H9 (cell line): Measurements from ENCODE around the gene PPP2R2B. TPM values are rescaled to one million over a fixed set of nuclear protein-coding genes. Genes with fewer than 3 reads are reported as not detected.

Experiments used
- DNase-seq: peaks from one replicate; pipeline ENCODE4 v3.0.0-alpha.2; 2017
- H2AFZ ChIP-seq: one replicate; pipeline ENCODE4 v1.6.1; 2013; ENCODE audit warnings: mild to moderate bottlenecking, low read length, control low read depth, moderate library complexity
- H2AK5ac ChIP-seq: 2 replicates; pipeline ENCODE4 v1.6.1; 2013; ENCODE audit warnings: low read length, control low read depth, mixed read lengths; ENCODE audit not compliant: insufficient read length
- H2BK120ac ChIP-seq: one replicate; pipeline ENCODE4 v1.6.1; 2013; ENCODE audit warnings: low read depth, mild to moderate bottlenecking, low read length, control low read depth, inconsistent platforms; ENCODE audit not compliant: poor library complexity, severe bottlenecking
- H2BK12ac ChIP-seq: 2 replicates; pipeline ENCODE4 v1.6.1; 2013; ENCODE audit warnings: low read length, control low read depth, mixed read lengths, low read depth; ENCODE audit not compliant: insufficient read length
- H2BK15ac ChIP-seq: 2 replicates; pipeline ENCODE4 v1.6.1; 2013; ENCODE audit warnings: low read depth, low read length, control low read depth
- H2BK20ac ChIP-seq: one replicate; pipeline ENCODE4 v1.6.1; 2013; ENCODE audit warnings: low read depth, mild to moderate bottlenecking, low read length, control low read depth, inconsistent platforms; ENCODE audit not compliant: poor library complexity, severe bottlenecking
- H2BK5ac ChIP-seq: 2 replicates; pipeline ENCODE4 v1.6.1; 2013; ENCODE audit warnings: low read length, control low read depth, mixed read lengths; ENCODE audit not compliant: insufficient read length
- H3K14ac ChIP-seq: 2 replicates; pipeline ENCODE4 v1.6.1; 2013; ENCODE audit warnings: low read length, control low read depth; ENCODE audit not compliant: insufficient read depth
- H3K18ac ChIP-seq: 2 replicates; pipeline ENCODE4 v1.6.1; 2013; ENCODE audit warnings: low read depth, mild to moderate bottlenecking, mixed read lengths, low read length, control low read depth; ENCODE audit not compliant: insufficient read length
- H3K23ac ChIP-seq: 2 replicates; pipeline ENCODE4 v1.6.1; 2013; ENCODE audit warnings: low read length, control low read depth, mixed read lengths, low read depth; ENCODE audit not compliant: insufficient read length
- H3K23me2 ChIP-seq: 2 replicates; pipeline ENCODE4 v1.6.1; 2013; ENCODE audit warnings: low read depth, mild to moderate bottlenecking, mixed read lengths, low read length, control low read depth; ENCODE audit not compliant: insufficient read length, poor library complexity, severe bottlenecking
- H3K27ac ChIP-seq: 2 replicates; pipeline ENCODE4 v1.5.1; 2013; ENCODE audit warnings: low read length, control low read depth, mixed read lengths, low read depth; ENCODE audit not compliant: insufficient read length
- H3K27me3 ChIP-seq: 2 replicates; pipeline ENCODE4 v1.6.1; 2013; ENCODE audit warnings: low read length, control low read depth, inconsistent platforms; ENCODE audit not compliant: insufficient read depth
- H3K4ac ChIP-seq: 2 replicates; pipeline ENCODE4 v1.6.1; 2013; ENCODE audit warnings: low read depth, mild to moderate bottlenecking, control low read depth, inconsistent platforms, low read length, moderate library complexity
- H3K4me1 ChIP-seq: 2 replicates; pipeline ENCODE4 v1.6.1; 2013; ENCODE audit warnings: low read length, control low read depth, inconsistent platforms; ENCODE audit not compliant: insufficient read depth
- H3K4me2 ChIP-seq: 2 replicates; pipeline ENCODE4 v1.6.1; 2013; ENCODE audit warnings: low read length, control low read depth, mixed read lengths; ENCODE audit not compliant: insufficient read length, insufficient read depth
- H3K56ac ChIP-seq: 2 replicates; pipeline ENCODE4 v1.6.1; 2013; ENCODE audit warnings: low read depth, mild to moderate bottlenecking, mixed read lengths, low read length, control low read depth; ENCODE audit not compliant: insufficient read length
- H3K79me1 ChIP-seq: 2 replicates; pipeline ENCODE4 v1.6.1; 2013; ENCODE audit warnings: low read depth, mild to moderate bottlenecking, moderate library complexity, low read length, control low read depth, inconsistent platforms; ENCODE audit not compliant: insufficient read depth, poor library complexity, severe bottlenecking
- H3K79me2 ChIP-seq: 2 replicates; pipeline ENCODE4 v1.6.1; 2013; ENCODE audit warnings: low read length, control low read depth, inconsistent platforms; ENCODE audit not compliant: insufficient read depth
- H3K9ac ChIP-seq: 2 replicates; pipeline ENCODE4 v1.6.1; 2013; ENCODE audit warnings: low read length, control low read depth, mixed read lengths; ENCODE audit not compliant: insufficient read length; ENCODE audit errors: extremely low read depth
- H3K9me3 ChIP-seq: one replicate; pipeline ENCODE4 v1.6.1; 2013; ENCODE audit warnings: low read depth, low read length, inconsistent platforms; ENCODE audit not compliant: control insufficient read depth
- H3T11ph ChIP-seq: one replicate; pipeline ENCODE4 v1.6.1; 2013; ENCODE audit warnings: mild to moderate bottlenecking, low read length, control low read depth, inconsistent platforms
- H4K20me1 ChIP-seq: one replicate; pipeline ENCODE4 v1.6.1; 2013; ENCODE audit not compliant: control insufficient read depth, insufficient read length, insufficient read depth
- H4K5ac ChIP-seq: 2 replicates; pipeline ENCODE4 v1.6.1; 2013; ENCODE audit warnings: low read depth, mild to moderate bottlenecking, mixed read lengths, low read length, control low read depth; ENCODE audit not compliant: insufficient read length
- H4K8ac ChIP-seq: replicated peaks from 2 replicates; pipeline ENCODE4 v1.6.1; 2013; ENCODE audit warnings: low read length, control low read depth, mixed read lengths, low read depth; ENCODE audit not compliant: insufficient read length
- H4K91ac ChIP-seq: 2 replicates; pipeline ENCODE4 v1.6.1; 2013; ENCODE audit warnings: low read depth, mild to moderate bottlenecking, moderate library complexity, mixed read lengths, low read length, control low read depth; ENCODE audit not compliant: insufficient read length
- H3K27ac Mint-ChIP-seq, 3 experiments: 2 replicates in 2 of 3; 3 replicates in 1 of 3; pipeline ENCODE4 v1.8.0; 2020 to 2021; ENCODE audit warnings: mixed read lengths in 3 of 3, mild to moderate bottlenecking in 1 of 3, moderate library complexity in 1 of 3
- H3K27me3 Mint-ChIP-seq: 2 replicates; pipeline ENCODE4 v1.8.0; 2021; ENCODE audit warnings: low read depth, mild to moderate bottlenecking, moderate library complexity, mixed read lengths
- H3K36me3 Mint-ChIP-seq, 3 experiments: 2 replicates in 2 of 3; 3 replicates in 1 of 3; pipeline ENCODE4 v1.8.0; 2020 to 2021; ENCODE audit warnings: low read depth in 3 of 3, mixed read lengths in 3 of 3; ENCODE audit not compliant: insufficient read depth in 1 of 3
- H3K4me1 Mint-ChIP-seq, 2 experiments: 2 replicates each; pipeline ENCODE4 v1.8.0; 2020; ENCODE audit warnings: mixed read lengths in 2 of 2
- H3K4me3 Mint-ChIP-seq, 2 experiments: 2 replicates in 1 of 2; 3 replicates in 1 of 2; pipeline ENCODE4 v1.8.0; 2020 to 2021; ENCODE audit warnings: mild to moderate bottlenecking in 2 of 2, mixed read lengths in 2 of 2, moderate library complexity in 1 of 2
- H3K9me3 Mint-ChIP-seq, 2 experiments: 2 replicates in 1 of 2; 3 replicates in 1 of 2; pipeline ENCODE4 v1.8.0; 2020; ENCODE audit warnings: mild to moderate bottlenecking in 2 of 2, mixed read lengths in 2 of 2, moderate library complexity in 1 of 2
- CTCF ChIP-seq: fragments of 200-600 bp; sonication (generic); conservative IDR thresholded peaks from 3 replicates; pipeline ENCODE4 v1.8.0; 2021; ENCODE audit warnings: antibody characterized with exemption, mild to moderate bottlenecking
- WGBS: extraction: QIAGEN DNeasy Blood & Tissue Kit; methylation state at CpG from one replicate; pipeline ENCODE4 v1.1.7; 2013; ENCODE audit warnings: missing lambda C conversion rate, low lambda C conversion rate, mixed read lengths; ENCODE audit not compliant: insufficient read length; ENCODE audit errors: extremely low coverage; 5-methylcytosine and 5-hydroxymethylcytosine counted together
- total RNA-seq: library from RNA; stranded (reverse); gene quantifications from 2 replicates; pipeline ENCODE4 v1.2.1, GENCODE V29; 2021

Gene PPP2R2B
- total RNA-seq, 1 experiment from 2014 or later = 14.3 TPM

- H3K56ac ChIP-seq = no peak overlapping the region
- H3K4me1 Mint-ChIP-seq = peaks cover 16 to 21% of the 10 kb centered on the region in 2 experiments
- no peak overlapping the region for H3K23ac ChIP-seq
- H3K27me3 ChIP-seq = no peaks in the 10 kb centered on the region
- no peak overlapping the region for H2AK5ac ChIP-seq
- H4K20me1 ChIP-seq = no peaks in the 10 kb centered on the region
- H2BK15ac ChIP-seq = no peak overlapping the region
- no peak overlapping the region for H2AFZ ChIP-seq
- no peak overlapping the region for H4K5ac ChIP-seq
- no peaks in the 10 kb centered on the region for H3K23me2 ChIP-seq
- H3T11ph ChIP-seq = no peak overlapping the region
- H3K18ac ChIP-seq = no peak overlapping the region
- H3K14ac ChIP-seq = no peak overlapping the region
- H3K4me2 ChIP-seq = no peak overlapping the region
- H3K79me2 ChIP-seq = no peaks in the 10 kb centered on the region
- no peak for DNase-seq
- no peak overlapping the region for H2BK5ac ChIP-seq
- no peak overlapping the region for H3K9ac ChIP-seq
- peaks cover 3% of the 10 kb centered on the region; the same call in 1 of the 2 replicates for H3K4me1 ChIP-seq
- H3K79me1 ChIP-seq = no peaks in the 10 kb centered on the region
- no CpG with 5 or more reads among the region's 7 CpGs for WGBS
- no peak overlapping the region for H4K91ac ChIP-seq
- H3K36me3 Mint-ChIP-seq = peaks cover 0 to 7% (median 7%) of the 10 kb centered on the region in 3 experiments; a peak in 5 of 7 replicates
- no peak overlapping the region for H3K27ac ChIP-seq
- H2BK12ac ChIP-seq = no peak overlapping the region
- no peak overlapping the region for H3K4ac ChIP-seq
- no peak overlapping the region for H4K8ac ChIP-seq
- H3K27me3 Mint-ChIP-seq = no peaks in the 10 kb centered on the region
- H3K9me3 Mint-ChIP-seq = no peaks in the 10 kb centered on the region
- H2BK120ac ChIP-seq = no peak overlapping the region
- TF ChIP-seq CTCF = no peak
- no peaks in the 10 kb centered on the region for H3K9me3 ChIP-seq
- H3K27ac Mint-ChIP-seq = no peak overlapping the region
- no peak overlapping the region for H3K4me3 Mint-ChIP-seq
- no peak overlapping the region for H2BK20ac ChIP-seq
These were observed 238.2 kb downstream of the PPP2R2B start for GRCh38 chr5:146640285-146640896.
